GM11168 (cell line): ENCODE measurements around the gene RTL9.

Experiments used
- in situ Hi-C: fragments of 300-500 bp; cut with MboI; formaldehyde crosslinking; loops from one replicate; pipeline ENCODE4 v1.12.0; 2022; ENCODE audit warnings: low sequenced_read_pairs; ENCODE audit not compliant: unreplicated experiment

Gene RTL9

GRCh38 chrX:110341189-110342035 lies 17.2 kb upstream of the RTL9 start:
- in situ Hi-C loops = no loop called here

DNA sequence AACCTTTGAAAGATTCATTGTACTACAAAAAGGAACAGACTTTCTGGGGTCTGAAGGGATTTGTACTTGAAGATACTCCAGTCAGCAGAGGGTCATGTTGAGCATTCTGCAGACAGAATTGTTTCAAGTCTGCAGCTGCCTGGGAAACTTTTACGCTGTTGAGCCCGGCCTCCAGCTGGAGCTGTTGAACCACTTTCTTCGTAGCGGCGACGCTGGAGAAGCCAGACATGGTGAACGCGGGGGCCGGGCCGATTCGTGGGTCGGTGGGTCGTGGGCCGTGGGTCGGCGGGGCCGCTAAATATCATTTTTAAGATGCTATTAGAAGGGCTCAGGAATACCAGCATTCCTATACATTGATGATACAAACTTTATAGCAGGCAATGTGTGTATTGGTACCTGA lies 12.0 kb upstream of the RTL9 start:
- in situ Hi-C loops = no loop called here

DNA sequence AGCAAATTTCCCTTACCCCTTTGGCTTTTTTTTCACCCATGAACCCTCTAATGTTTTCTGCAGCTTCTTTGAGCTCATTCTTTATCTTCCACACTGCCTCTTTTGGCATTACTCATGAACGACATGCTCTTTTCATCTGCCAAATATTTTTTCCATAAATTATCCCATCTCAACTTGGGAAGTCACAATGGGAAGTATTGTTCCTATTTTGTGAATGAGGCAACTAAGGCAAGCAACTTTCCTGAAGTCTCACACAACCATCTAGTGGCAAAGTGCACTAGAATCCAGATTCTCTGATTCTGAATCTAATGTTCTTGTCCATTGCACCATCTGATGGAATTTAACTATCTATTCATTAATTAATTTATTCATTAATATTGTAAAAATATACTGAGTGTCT lies 625 bp downstream of the RTL9 start:
- in situ Hi-C loops = no loop called here

DNA sequence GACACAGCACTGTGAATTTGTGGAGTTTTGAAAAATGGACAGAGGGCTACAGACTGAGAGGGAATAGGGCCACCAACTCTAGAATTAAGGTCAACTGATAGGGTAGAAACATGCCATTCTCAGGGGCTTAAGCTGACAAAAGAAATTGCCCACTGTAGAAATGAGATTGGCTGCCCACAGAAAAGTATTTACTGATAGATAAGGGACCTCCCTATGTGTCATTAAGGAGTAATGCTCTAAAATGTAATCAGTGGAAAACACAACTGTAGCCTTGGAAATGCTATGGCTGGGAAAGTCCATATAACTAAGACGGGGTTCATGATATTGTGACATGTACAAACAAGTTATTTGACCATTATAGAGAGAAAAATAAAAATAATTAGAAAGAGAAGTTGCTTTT lies 4.6 kb downstream of the RTL9 start:
- in situ Hi-C loops = no loop called here

DNA sequence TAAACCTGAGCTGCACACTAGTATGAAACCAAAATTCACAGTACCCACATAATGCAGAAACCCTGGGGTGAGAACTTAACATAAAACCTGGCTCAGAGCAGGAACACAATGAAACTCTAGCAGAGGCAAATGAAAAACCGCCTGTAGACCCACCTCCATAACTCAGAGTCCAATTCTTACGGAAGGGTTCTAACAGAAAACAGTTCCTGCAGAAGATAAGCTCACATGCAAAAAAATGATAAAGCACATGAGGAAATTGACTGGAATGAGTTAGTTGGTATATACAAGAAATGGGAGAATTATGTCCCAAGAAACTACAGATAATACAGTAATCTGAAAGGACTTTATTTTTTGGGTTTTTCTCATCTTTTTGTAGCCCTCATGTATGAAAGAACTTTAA lies 14.7 kb downstream of the RTL9 start:
- in situ Hi-C loops = no loop called here

- in situ Hi-C loops = no loop called here
Observed at GRCh38 chrX:110374559-110374958, 15.9 kb downstream of the RTL9 start.

GRCh38 chrX:110381216-110381615 lies 22.6 kb downstream of the RTL9 start:
- in situ Hi-C loops = no loop called here

DNA sequence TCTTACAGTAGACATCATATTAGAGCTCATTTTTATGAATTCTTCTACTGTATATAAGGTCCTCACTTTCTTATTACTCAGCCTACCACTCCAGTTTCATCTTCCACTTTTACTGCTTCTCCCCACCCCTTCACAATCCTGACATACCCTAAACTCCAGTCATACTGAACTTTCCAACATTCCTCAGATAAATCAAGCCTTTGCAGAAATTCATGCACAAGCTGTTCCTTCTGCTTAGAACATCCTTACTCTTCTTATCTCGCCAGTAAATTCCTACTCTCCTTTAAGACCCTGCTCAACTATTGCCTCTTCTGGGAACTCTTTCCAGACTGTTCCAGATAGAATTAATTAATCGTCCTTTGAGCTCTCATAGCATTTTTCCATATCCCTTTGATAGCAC lies 24.8 kb downstream of the RTL9 start:
- in situ Hi-C loops = no loop called here

- in situ Hi-C loops = no loop called here
Observed at GRCh38 chrX:110384490-110384889, 25.8 kb downstream of the RTL9 start.

DNA sequence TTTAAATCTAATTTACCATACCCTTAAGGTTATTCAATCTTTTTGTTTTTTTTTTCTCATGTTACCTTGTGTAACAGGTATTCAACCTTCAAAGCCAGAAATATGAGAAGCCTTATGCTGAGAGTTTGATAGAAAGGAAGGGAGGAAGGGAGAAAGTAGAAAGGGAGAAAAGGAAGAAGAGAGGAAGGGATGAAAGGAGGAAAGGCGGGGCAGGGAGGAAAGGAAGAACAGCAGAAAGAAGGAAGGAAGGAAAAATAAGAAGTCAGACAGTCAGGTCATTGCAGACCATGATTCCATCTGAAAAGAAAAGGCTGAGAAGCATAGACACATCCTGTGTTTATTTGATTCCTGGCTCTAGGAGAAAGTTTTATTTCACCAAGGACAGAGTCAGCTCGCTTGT lies 30.9 kb downstream of the RTL9 start:
- in situ Hi-C loops = no loop called here

- in situ Hi-C loops = no loop called here
Observed at GRCh38 chrX:110391086-110391485, 32.4 kb downstream of the RTL9 start.

GRCh38 chrX:110394651-110395050 lies 36.0 kb downstream of the RTL9 start:
- in situ Hi-C loops = no loop called here

DNA sequence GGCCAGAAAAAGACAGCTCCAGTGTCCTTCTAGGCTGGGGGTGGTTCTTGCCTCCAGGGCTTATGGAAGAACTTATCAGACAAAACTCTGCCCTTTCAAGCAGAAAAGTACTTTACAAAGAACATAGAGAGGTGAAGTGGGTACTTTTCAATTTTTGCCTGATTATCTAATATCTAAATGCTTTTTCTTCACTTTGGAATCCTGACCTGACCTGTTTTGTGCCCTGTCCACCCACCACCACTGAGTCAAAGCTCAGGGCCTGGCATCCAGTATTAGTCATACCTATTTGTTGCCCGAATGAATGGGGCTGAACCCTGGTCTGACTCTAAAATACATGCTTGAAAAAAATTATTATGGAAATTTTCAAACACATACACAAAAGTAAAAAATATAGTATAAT lies 37.2 kb downstream of the RTL9 start:
- in situ Hi-C loops = no loop called here

GRCh38 chrX:110396735-110397134 lies 38.1 kb downstream of the RTL9 start:
- in situ Hi-C loops = no loop called here

DNA sequence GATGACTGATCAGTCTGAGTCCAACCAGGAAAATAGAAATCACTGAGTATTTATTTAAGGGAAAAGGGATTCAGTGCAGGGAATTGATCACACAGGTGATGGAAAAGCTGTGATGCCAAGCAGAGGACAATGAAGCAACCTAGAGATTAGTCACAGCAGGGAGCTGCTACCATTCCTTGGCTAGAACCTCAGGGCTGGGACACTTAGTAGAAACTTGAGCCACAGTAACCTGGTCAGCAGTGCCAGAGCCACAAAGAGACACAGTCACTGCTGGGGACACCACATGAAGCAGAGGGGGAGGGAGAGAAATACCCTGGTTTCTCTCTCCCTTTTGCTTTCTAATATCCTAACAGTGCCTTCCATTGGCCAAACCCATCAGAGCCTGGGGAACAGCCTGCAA lies 38.7 kb downstream of the RTL9 start:
- in situ Hi-C loops = no loop called here

- in situ Hi-C loops = no loop called here
Observed at GRCh38 chrX:110397904-110398303, 39.3 kb downstream of the RTL9 start.

DNA sequence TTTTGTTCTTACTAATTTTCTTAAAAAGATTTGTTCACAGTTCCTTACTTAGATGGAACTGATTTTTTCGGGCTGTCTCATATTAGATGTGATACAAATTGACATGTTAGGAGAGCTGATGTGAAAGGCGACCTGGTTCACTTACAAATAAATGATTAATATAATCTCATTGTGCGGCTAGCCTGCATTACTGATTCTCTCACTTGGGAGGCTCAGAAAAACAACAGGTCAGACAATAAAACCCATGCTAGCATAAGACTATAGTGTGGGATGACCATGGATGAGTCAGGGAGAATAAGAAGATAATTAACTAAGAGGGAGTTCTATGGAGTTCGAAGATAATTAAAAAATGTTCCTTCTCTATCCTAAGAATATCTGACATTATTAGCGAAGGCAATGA lies 40.8 kb downstream of the RTL9 start:
- in situ Hi-C loops = no loop called here

DNA sequence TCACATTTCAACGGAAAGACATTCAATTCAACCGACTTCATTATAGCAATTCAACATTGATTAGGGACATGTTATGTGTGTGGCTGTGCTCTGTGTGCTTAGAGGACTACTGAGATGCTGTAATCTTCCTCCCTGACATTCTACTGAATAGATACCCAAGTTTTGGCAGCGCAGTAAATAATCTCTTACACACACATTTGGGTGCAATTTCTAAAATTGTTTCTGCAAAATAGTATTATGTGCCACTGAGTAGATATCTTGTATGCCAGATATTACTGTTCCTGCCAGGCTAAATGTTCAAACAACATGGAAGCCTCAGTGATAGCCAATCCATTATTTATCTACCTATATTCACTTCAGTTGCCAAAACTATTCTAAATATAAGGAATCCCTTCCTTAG lies 41.3 kb downstream of the RTL9 start:
- in situ Hi-C loops = loop anchor here (5.0 kb wide), 1 partner anchor 243 kb away; no protein-coding TSS in a partner anchor

GRCh38 chrX:110401135-110401534 lies 42.5 kb downstream of the RTL9 start:
- in situ Hi-C loops = loop anchor here (5.0 kb wide), 1 partner anchor 244 kb away; no protein-coding TSS in a partner anchor

- in situ Hi-C loops = loop anchor here (5.0 kb wide), 1 partner anchor 245 kb away; no protein-coding TSS in a partner anchor
Observed at GRCh38 chrX:110402091-110402849, 43.6 kb downstream of the RTL9 start.

GRCh38 chrX:110402850-110403221 lies 44.2 kb downstream of the RTL9 start:
- in situ Hi-C loops = loop anchor here (5.0 kb wide), 1 partner anchor 246 kb away; no protein-coding TSS in a partner anchor
